Mesendoderm (in vitro differentiated cells): ENCODE data around the gene IL36B. TPM values are rescaled to one million over a fixed set of nuclear protein-coding genes. Genes with fewer than 3 reads are reported as not detected.
"Not testable (repeated sequence)": the region's sequence is repeated elsewhere in the genome, so short reads cannot be mapped to it uniquely, and the experiment has no call there.

Experiments used
- DNase-seq: peaks from one replicate; pipeline ENCODE4 v3.0.0; 2013
- H2AK5ac ChIP-seq: 2 replicates; pipeline ENCODE4 v1.6.1; 2013; ENCODE audit warnings: low read length, inconsistent platforms
- H2BK120ac ChIP-seq: 2 replicates; pipeline ENCODE4 v1.6.1; 2013; ENCODE audit warnings: low read depth, mild to moderate bottlenecking, low read length, moderate library complexity, mixed read lengths
- H2BK15ac ChIP-seq: replicated peaks from 2 replicates; pipeline ENCODE4 v1.6.1; 2013; ENCODE audit warnings: low read depth, mild to moderate bottlenecking, moderate library complexity
- H2BK5ac ChIP-seq: 2 replicates; pipeline ENCODE4 v1.6.1; 2013; ENCODE audit warnings: low read length, inconsistent platforms
- H3K18ac ChIP-seq: 2 replicates; pipeline ENCODE4 v1.6.1; 2013; ENCODE audit warnings: mild to moderate bottlenecking, low read length, mixed read lengths
- H3K23ac ChIP-seq: one replicate; pipeline ENCODE4 v1.6.1; 2013; ENCODE audit warnings: low read length
- H3K27ac ChIP-seq: 2 replicates; pipeline ENCODE4 v1.5.1; 2013; ENCODE audit warnings: low read depth, mild to moderate bottlenecking, inconsistent platforms, low read length, moderate library complexity
- H3K27me3 ChIP-seq: 2 replicates; pipeline ENCODE4 v1.6.1; 2013; ENCODE audit warnings: low read length, control low read depth, mild to moderate bottlenecking, inconsistent platforms; ENCODE audit not compliant: insufficient read depth, poor library complexity
- H3K36me3 ChIP-seq: 2 replicates; pipeline ENCODE4 v1.6.1; 2013; ENCODE audit warnings: low read length, inconsistent platforms; ENCODE audit not compliant: control insufficient read depth, insufficient read depth
- H3K4ac ChIP-seq: one replicate; pipeline ENCODE4 v1.6.1; 2013; ENCODE audit warnings: low read depth, mild to moderate bottlenecking, low read length, moderate library complexity
- H3K4me1 ChIP-seq: 2 replicates; pipeline ENCODE4 v1.6.1; 2013; ENCODE audit warnings: low read depth, low read length, inconsistent platforms; ENCODE audit not compliant: control insufficient read depth
- H3K4me2 ChIP-seq: 2 replicates; pipeline ENCODE4 v1.6.1; 2013; ENCODE audit warnings: low read length
- H3K4me3 ChIP-seq: 2 replicates; pipeline ENCODE4 v1.5.1; 2013; ENCODE audit warnings: mild to moderate bottlenecking, low read length
- H3K56ac ChIP-seq: one replicate; pipeline ENCODE4 v1.6.1; 2013; ENCODE audit warnings: low read length
- H3K79me1 ChIP-seq: 2 replicates; pipeline ENCODE4 v1.6.1; 2013; ENCODE audit warnings: low read length, inconsistent platforms
- H3K79me2 ChIP-seq: 2 replicates; pipeline ENCODE4 v1.6.1; 2013; ENCODE audit warnings: mild to moderate bottlenecking, low read length; ENCODE audit not compliant: control insufficient read depth, insufficient read depth
- H3K9ac ChIP-seq: 2 replicates; pipeline ENCODE4 v1.6.1; 2013; ENCODE audit warnings: low read length, inconsistent platforms
- H4K5ac ChIP-seq: one replicate; pipeline ENCODE4 v1.6.1; 2013; ENCODE audit warnings: low read length
- H4K8ac ChIP-seq: one replicate; pipeline ENCODE4 v1.6.1; 2013; ENCODE audit warnings: low read depth, mild to moderate bottlenecking, control low read depth, low read length, moderate library complexity
- WGBS: extraction: QIAGEN DNeasy Blood & Tissue Kit; methylation state at CpG from one replicate; pipeline ENCODE4 v1.1.7; 2013; ENCODE audit warnings: low lambda C conversion rate, missing lambda C conversion rate; ENCODE audit not compliant: insufficient coverage; ENCODE audit errors: extremely low coverage; 5-methylcytosine and 5-hydroxymethylcytosine counted together
- polyA plus RNA-seq, 2 experiments: library from polyadenylated mRNA; stranded (reverse); fragments of 200-250 nt; gene quantifications; one replicate each; pipeline ENCODE4 v1.2.3, GENCODE V29; 2013

The IL36B gene
- not detected for polyA plus RNA-seq (2013, experiment 1 of 2)
- polyA plus RNA-seq (2013, experiment 2 of 2), result not detected

- DNase-seq, result no peak
- H4K5ac ChIP-seq, result no peak within 1 kb of the TSS
- no peak within 1 kb of the TSS for H2BK120ac ChIP-seq
- H3K4me3 ChIP-seq, result no peak within 1 kb of the TSS
- H3K9ac ChIP-seq, result no peak within 1 kb of the TSS
- H3K27ac ChIP-seq, result no peak within 1 kb of the TSS
- H2BK5ac ChIP-seq, result no peak within 1 kb of the TSS
- no peak within 1 kb of the TSS for H2AK5ac ChIP-seq
- H3K79me1 ChIP-seq, result no peaks in the 10 kb centered on the region
- no peak within 1 kb of the TSS for H3K4me2 ChIP-seq
- H4K8ac ChIP-seq, result no peak within 1 kb of the TSS
- no peak within 1 kb of the TSS for H2BK15ac ChIP-seq
- H3K27me3 ChIP-seq, result no peaks in the 10 kb centered on the region
- H3K4me1 ChIP-seq, result no peaks in the 10 kb centered on the region
- H3K36me3 ChIP-seq, result no peaks in the 10 kb centered on the region
- no peaks in the 10 kb centered on the region for H3K79me2 ChIP-seq
- H3K56ac ChIP-seq, result no peak within 1 kb of the TSS
- H3K4ac ChIP-seq, result no peak within 1 kb of the TSS
- no peak within 1 kb of the TSS for H3K18ac ChIP-seq
- no peak within 1 kb of the TSS for H3K23ac ChIP-seq
- no CpG with 5 or more reads among the region's 6 CpGs for WGBS
Measured at GRCh38 chr2:113052396-113052917, at the start of gene IL36B. IL36B (minus strand) TSS chr2:113052867.

GRCh38 chr2:113102133-113102532, 49.5 kb upstream of the IL36B start:
- Histone ChIP-seq H2BK15ac (no peak overlapping the region), H2AK5ac (no peak overlapping the region), H3K27ac (no peak overlapping the region), H3K18ac (no peak overlapping the region), H3K27me3 (no peaks in the 10 kb centered on the region), H3K36me3 (no peaks in the 10 kb centered on the region), H3K23ac (no peak overlapping the region), H3K9ac (no peak overlapping the region), H3K4me3 (no peak overlapping the region), H4K8ac (no peak overlapping the region), H3K79me1 (no peaks in the 10 kb centered on the region), H3K79me2 (no peaks in the 10 kb centered on the region), H3K4me2 (no peak overlapping the region), H4K5ac (no peak overlapping the region), H2BK5ac (no peak overlapping the region), H3K56ac (no peak overlapping the region), H3K4ac (no peak overlapping the region), H3K4me1 (no peaks in the 10 kb centered on the region), H2BK120ac (no peak overlapping the region)
- no CpG with 5 or more reads among the region's 2 CpGs for WGBS
- DNase-seq, result no peak

DNA sequence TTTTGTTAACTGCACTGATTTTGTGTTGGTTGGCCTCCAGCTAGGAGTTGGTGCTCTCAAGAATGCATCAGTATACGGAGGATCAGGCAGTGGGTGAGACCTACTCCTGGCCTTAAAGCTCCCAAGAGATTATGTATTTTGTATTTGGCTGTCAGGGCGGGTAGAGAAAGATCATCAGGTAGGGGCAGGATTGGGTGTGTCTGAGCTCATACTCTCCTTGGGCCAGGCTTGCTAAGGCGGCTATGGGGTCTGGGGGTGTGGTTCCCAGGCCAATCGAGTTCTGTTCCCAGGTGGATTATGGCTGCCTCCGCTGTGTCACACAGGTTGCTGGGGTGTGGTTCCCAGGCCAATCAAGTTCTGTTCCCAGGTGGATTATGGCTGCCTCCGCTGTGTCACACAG, 45.9 kb upstream of the IL36B start:
- no peak overlapping the region for H3K56ac ChIP-seq

GRCh38 chr2:113098041-113098440, 45.4 kb upstream of the IL36B start:
- Histone ChIP-seq H3K4me2 (no peak overlapping the region), H3K9ac (no peak overlapping the region), H3K56ac (no peak overlapping the region), H3K79me2 (no peaks in the 10 kb centered on the region), H3K4ac (no peak overlapping the region), H3K36me3 (no peaks in the 10 kb centered on the region), H2BK120ac (no peak overlapping the region), H3K27ac (no peak overlapping the region), H3K27me3 (no peaks in the 10 kb centered on the region), H4K8ac (no peak overlapping the region), H3K4me3 (no peak overlapping the region), H2BK5ac (no peak overlapping the region), H2BK15ac (no peak overlapping the region), H3K18ac (no peak overlapping the region), H4K5ac (no peak overlapping the region), H2AK5ac (no peak overlapping the region), H3K4me1 (no peaks in the 10 kb centered on the region), H3K79me1 (no peaks in the 10 kb centered on the region), H3K23ac (no peak overlapping the region)
- DNase-seq, result no peak
- no CpG with 5 or more reads among the region's 4 CpGs for WGBS

More for the DNA sequence above, 45.9 kb upstream of the IL36B start:
- Histone ChIP-seq H3K27me3 (no peaks in the 10 kb centered on the region), H3K27ac (no peak overlapping the region), H3K23ac (no peak overlapping the region), H3K9ac (no peak overlapping the region), H4K5ac (no peak overlapping the region), H3K4me3 (no peak overlapping the region), H2BK15ac (no peak overlapping the region), H3K36me3 (no peaks in the 10 kb centered on the region), H3K4me2 (no peak overlapping the region), H3K4me1 (no peaks in the 10 kb centered on the region), H3K79me2 (no peaks in the 10 kb centered on the region), H2BK120ac (no peak overlapping the region), H2AK5ac (no peak overlapping the region), H2BK5ac (no peak overlapping the region), H4K8ac (no peak overlapping the region), H3K79me1 (no peaks in the 10 kb centered on the region), H3K18ac (no peak overlapping the region), H3K4ac (no peak overlapping the region)
- no CpG with 5 or more reads among the region's 6 CpGs for WGBS
- no peak for DNase-seq

GRCh38 chr2:113096842-113097618, 44.4 kb upstream of the IL36B start:
- H3K27ac ChIP-seq, H3K79me1 ChIP-seq, DNase-seq, H2BK120ac ChIP-seq, H3K36me3 ChIP-seq, H3K4me1 ChIP-seq, H3K9ac ChIP-seq, H4K5ac ChIP-seq, H3K4me3 ChIP-seq, H3K27me3 ChIP-seq, H3K18ac ChIP-seq, H3K4me2 ChIP-seq, H2BK5ac ChIP-seq, H4K8ac ChIP-seq, H3K4ac ChIP-seq, H3K79me2 ChIP-seq, H2AK5ac ChIP-seq, H3K56ac ChIP-seq, H2BK15ac ChIP-seq, H3K23ac ChIP-seq: not testable (repeated sequence)
- no CpG with 5 or more reads among the region's 2 CpGs for WGBS
